ENCODE measurements around the gene CCDC154. TPM values are rescaled to one million over a fixed set of nuclear protein-coding genes. Genes with fewer than 3 reads are reported as not detected.

CCDC154 gene
- total and polyA plus RNA-seq, 2 of the 4 experiments (the other 2 are of a cell fraction) = 0.09 TPM; not detected in 1

DNA sequence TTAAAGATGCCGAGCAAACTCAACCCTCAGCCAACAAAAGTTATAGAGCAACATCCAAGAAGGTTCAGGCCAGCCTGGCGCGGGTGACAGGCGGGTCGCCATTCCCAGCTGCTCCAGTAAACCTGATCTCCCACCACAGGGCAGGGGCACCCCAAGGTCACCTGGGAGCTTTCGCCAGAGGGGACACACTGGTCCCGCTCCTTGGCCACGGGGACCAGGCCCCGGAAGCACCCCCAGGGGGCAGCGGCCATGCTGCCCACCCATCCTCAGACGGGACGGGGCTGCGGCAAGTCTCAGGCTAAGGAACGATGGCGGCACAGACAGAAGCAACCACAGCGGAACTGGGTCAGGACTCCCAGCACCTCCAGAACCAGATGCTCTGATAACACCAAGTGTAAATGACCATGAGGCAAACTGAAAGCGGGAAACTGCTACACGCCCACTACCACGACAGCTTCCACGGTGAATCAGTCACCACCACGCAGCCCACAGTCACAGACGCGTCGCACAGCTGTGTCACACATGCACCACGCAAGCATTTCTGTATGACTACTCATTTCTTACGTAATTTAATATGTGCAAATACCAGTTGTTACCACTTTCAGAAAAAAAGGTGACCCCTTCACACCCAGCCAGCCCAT lies 14.1 kb upstream of the CCDC154 start:
- Histone ChIP-seq H3K9ac (ENCODE audit: low read depth, low read length) (no peak overlapping the region), H3K56ac (ENCODE audit: extremely low read depth, insufficient read depth, low read length) (no peak overlapping the region), H2BK15ac (ENCODE audit: low read depth, low read length) (no peak overlapping the region), H3K27me3 (ENCODE audit: control insufficient read depth, insufficient read depth, low read length) (no peaks in the 10 kb centered on the region), H3K9me1 (ENCODE audit: insufficient read depth, low read length) (no peaks in the 10 kb centered on the region), H4K8ac (ENCODE audit: low read depth in 2 of 2, low read length in 2 of 2) (no peak overlapping the region), H3K14ac (replicated peaks; ENCODE audit: low read depth, low read length) (no peak overlapping the region), H2AK5ac (ENCODE audit: low read depth, low read length) (no peak overlapping the region), H2BK20ac (ENCODE audit: low read depth, low read length) (no peak overlapping the region), H3K79me1 (ENCODE audit: low read depth in 1 of 2, low read length in 2 of 2) (peaks cover 0 to 7% of the 10 kb centered on the region in 2 experiments; a peak in 1 of 4 replicates), H3K4me2 (ENCODE audit: low read depth, low read length) (no peak overlapping the region), H3K4ac (ENCODE audit: low read depth, low read length) (no peak overlapping the region), H3K23ac (ENCODE audit: low read depth, low read length) (no peak overlapping the region), H3K4me3 (ENCODE audit: insufficient read depth, low read depth, low read length) (no peak overlapping the region), H4K5ac (ENCODE audit: low read depth, low read length) (no peak overlapping the region), H3K27ac (ENCODE audit: insufficient read depth, low read length) (no peak overlapping the region), H2BK120ac (ENCODE audit: low read depth, low read length) (no peak overlapping the region), H2AFZ (replicated peaks; ENCODE audit: low read length, poor library complexity) (no peak overlapping the region), H3K9me3 (ENCODE audit: control insufficient read depth, insufficient read depth, low read length) (no peaks in the 10 kb centered on the region), H3K18ac (ENCODE audit: low read depth, low read length) (no peak overlapping the region), H2BK5ac (ENCODE audit: low read depth, low read length, poor library complexity, severe bottlenecking) (no peak overlapping the region), H4K91ac (ENCODE audit: insufficient read depth, low read depth, low read length) (no peak overlapping the region), H2AK9ac (replicated peaks; ENCODE audit: low read depth, low read length, poor library complexity) (no peak overlapping the region), H3K36me3 (ENCODE audit: control insufficient read depth, insufficient read depth, low read length) (peaks cover 50% of the 10 kb centered on the region), H3K4me1 (ENCODE audit: control insufficient read depth, insufficient read depth, low read length) (no peaks in the 10 kb centered on the region), H4K20me1 (ENCODE audit: insufficient read depth, low read length) (no peaks in the 10 kb centered on the region)
- BruUV-seq (replicated peaks) = no TSS peak
- CTCF ChIA-PET = no interaction called here
- WGBS, 2 experiments (ENCODE audit: extremely low coverage in 2 of 2, insufficient read length in 1 of 2) = 94% methylated on average over 11 of the region's 26 CpGs; no CpG with 5 or more reads in 1 of the 2 experiments
- ATAC-seq (ENCODE audit: low read depth) = no peak
- in situ Hi-C loops (cut with MboI; ENCODE audit: low sequenced_read_pairs) = no loop called here
- intact Hi-C loops (cut with micrococcal nuclease) = no loop called here
- dilution Hi-C loops (cut with HindIII; ENCODE audit: low sequenced_read_pairs, unreplicated experiment) = no loop called here
- peak; percentile 42; the same call in 1 of the 2 replicates for TF ChIP-seq CEBPB (IDR thresholded peaks at IDR 0.05; ENCODE audit: low read depth, low read length)
- TF ChIP-seq, protein P1, sequence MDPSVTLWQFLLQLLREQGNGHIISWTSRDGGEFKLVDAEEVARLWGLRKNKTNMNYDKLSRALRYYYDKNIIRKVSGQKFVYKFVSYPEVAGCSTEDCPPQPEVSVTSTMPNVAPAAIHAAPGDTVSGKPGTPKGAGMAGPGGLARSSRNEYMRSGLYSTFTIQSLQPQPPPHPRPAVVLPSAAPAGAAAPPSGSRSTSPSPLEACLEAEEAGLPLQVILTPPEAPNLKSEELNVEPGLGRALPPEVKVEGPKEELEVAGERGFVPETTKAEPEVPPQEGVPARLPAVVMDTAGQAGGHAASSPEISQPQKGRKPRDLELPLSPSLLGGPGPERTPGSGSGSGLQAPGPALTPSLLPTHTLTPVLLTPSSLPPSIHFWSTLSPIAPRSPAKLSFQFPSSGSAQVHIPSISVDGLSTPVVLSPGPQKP (IDR thresholded peaks at IDR 0.05; ENCODE audit: borderline replicate concordance, low read depth, low read length) = no peak
- POLR2A ChIA-PET (ENCODE audit: unreplicated experiment) = no interaction called here
- peak; percentile 41 for DNase-seq

Measured in IMR-90 (cell line).